AG09319 (cell line): Measurements from ENCODE around the gene BTBD9.
A peak's percentile ranks its signal among the peaks of the same experiment; 100 is the strongest.
"Not testable (repeated sequence)": the region's sequence is repeated elsewhere in the genome, so short reads cannot be mapped to it uniquely, and the experiment has no call there.

ENCODE experiments used
- DNase-seq: peaks from one replicate; pipeline ENCODE4 v3.0.0-alpha.2; 2010; ENCODE audit warnings: low read depth; ENCODE audit errors: extremely low read depth
- TF ChIP-seq, protein P1 (sequence below): IDR thresholded peaks from 2 replicates; pipeline ENCODE4 v1.5.1; 2011; ENCODE audit warnings: low read depth, mild to moderate bottlenecking, inconsistent platforms, low read length, moderate library complexity

Gene BTBD9

DNA sequence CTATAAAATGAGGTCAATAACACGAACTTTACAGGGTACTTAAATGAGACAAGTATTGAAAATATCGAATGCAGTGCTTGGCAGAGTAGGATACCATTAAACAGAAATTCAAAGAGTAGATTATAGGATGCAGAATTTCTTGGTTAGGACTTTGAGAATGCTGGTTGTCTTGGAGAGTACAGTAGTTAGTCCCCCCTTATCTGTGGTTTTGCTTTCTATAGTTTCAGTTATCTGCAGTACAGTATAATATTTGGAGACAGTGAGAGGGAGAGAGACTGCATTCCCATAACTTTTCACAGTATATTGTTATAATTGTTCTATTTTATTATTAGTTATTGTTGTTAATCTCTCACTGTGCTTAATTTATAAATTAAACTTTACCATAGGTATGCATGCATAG lies 290.5 kb downstream of the BTBD9 start:
- TF ChIP-seq, protein P1, sequence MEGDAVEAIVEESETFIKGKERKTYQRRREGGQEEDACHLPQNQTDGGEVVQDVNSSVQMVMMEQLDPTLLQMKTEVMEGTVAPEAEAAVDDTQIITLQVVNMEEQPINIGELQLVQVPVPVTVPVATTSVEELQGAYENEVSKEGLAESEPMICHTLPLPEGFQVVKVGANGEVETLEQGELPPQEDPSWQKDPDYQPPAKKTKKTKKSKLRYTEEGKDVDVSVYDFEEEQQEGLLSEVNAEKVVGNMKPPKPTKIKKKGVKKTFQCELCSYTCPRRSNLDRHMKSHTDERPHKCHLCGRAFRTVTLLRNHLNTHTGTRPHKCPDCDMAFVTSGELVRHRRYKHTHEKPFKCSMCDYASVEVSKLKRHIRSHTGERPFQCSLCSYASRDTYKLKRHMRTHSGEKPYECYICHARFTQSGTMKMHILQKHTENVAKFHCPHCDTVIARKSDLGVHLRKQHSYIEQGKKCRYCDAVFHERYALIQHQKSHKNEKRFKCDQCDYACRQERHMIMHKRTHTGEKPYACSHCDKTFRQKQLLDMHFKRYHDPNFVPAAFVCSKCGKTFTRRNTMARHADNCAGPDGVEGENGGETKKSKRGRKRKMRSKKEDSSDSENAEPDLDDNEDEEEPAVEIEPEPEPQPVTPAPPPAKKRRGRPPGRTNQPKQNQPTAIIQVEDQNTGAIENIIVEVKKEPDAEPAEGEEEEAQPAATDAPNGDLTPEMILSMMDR: no peak

DNA sequence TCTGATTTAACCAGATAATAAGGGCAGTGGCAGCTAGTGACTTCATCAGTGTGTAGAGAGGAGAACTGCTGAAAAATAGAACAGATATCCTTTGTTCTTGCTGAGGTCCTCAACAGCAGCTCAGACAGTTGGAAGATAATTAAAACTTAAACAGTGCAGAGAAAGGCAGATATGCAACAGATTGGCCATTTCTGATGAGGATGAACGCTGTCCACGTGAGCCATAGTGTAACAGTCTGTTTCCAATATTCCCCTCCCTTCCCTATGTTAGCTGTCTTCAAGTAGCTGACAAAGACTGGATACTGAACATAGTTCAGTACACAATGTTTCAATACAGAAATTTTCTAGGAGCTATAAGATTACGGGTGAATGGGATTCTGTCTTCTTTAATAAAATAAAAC lies 291.4 kb downstream of the BTBD9 start:
- TF ChIP-seq, protein P1: no peak
- no peak for DNase-seq

More for the DNA sequence above, 290.5 kb downstream of the BTBD9 start:
- no peak for DNase-seq

DNA sequence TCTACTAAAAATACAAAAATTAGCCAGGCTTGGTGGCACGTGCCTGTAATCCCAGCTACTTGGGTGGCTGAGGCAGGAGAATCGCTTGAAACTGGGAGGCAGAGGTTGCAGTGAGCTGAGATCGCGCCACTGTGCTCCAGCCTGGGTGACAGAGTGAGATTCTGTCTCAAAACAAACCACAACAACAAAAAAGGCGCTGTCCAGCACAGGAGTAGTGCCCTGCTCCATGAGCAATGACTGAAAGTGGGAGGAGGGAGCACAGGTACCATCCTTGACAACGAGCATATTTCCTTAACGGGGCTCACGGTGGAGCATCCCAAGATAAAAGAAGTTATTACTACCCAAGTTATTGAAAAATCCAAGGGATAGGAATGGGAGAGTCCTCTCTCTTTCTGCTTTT lies 291.9 kb downstream of the BTBD9 start:
- DNase-seq: not testable (repeated sequence)

DNA sequence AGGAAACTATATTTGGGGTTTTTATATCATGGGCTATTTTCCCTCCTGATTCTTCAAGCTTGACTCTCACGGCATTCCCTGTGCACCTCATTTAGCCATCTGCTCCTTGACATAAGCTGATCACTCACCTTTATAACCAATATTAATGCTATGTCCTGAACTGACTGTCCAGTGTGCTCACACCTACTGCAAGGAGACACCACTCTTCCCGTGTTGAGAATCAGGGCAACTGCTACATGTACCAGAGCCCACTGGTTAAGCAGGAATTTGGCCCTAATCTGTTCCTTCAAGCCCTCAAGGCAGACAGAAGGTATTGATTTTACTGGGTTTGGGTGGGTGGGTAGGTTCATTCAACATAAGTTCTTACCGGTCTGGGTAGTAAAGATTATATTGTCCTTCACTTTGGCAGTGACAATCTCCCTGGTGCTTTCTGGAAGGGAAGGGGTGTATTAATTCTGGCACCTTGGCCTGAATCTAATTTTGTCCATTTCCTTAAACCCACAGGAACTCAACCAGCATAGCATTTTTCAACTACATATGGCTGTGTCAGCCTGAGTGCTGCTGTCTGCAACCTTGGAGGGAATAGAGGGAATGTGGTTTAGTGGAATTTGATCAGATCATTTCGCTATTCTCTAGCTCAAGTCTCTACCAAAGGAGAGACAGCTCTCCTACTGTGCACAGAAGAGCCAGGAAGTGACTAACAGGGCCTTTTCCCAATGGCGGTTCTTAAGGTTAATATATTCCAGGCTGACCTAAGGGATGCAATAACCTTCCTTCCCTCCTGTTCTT lies 293.2 kb downstream of the BTBD9 start:
- TF ChIP-seq, protein P1: no peak
- peak; percentile 64 for DNase-seq

DNA sequence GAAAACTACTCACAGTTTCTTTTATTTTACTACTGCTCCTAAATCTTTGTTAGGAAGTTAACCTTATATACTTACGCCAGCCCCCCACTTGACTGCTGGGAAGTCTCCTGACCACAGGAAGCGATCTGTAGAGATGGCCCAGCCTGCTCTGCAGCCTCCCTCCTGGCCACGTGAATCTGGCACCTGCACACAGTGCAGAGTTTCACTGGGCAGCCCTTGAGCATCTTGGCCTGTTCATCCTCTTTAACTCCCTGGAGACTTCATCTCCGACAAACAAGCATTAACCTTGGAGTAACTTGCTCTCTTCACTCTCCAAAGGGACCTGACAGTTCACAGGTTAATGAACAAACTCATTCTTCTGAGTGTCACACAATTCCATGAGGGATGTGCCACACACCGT lies 294.1 kb downstream of the BTBD9 start:
- TF ChIP-seq, protein P1: no peak
- no peak for DNase-seq

DNA sequence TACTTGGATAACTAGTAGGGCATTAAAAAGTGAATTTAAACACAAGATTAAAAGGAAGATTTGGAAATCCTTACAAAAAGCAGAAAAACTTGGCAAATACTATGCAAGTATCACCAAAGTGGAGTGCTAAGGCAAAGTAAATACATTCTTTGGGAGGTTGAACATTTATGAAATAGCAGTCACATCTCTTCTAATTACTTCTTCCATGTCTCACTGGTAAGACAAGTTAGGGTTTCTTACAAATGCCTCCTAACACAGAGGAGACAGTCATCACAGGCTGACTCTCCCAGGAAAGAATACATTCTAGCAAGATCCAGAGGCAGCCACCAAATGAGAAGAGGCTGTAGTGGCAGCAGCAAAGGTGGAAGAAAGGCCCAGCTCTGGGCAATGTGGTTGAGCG lies 298.2 kb downstream of the BTBD9 start:
- TF ChIP-seq, protein P1: no peak

DNA sequence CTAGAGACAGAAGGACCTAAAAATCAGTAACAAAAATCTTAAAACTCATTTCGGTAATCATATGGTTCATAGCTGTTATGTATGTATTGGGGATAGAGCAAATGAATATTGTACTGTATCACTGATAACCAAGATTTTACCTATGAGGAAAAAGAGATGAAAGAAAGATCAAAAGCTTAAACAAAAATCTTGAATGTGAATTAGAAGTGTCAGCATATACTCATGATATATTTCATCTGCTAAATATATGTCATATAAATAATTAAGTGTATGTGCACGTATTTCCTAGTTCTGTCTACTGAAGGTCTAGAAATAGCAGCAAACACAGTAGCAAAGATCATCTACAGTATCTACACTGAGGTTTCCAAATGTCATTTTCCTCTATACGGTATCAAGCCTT lies 299.8 kb downstream of the BTBD9 start:
- TF ChIP-seq, protein P1: no peak
- no peak for DNase-seq

More for the DNA sequence above, 298.2 kb downstream of the BTBD9 start:
- DNase-seq: no peak
